Neuron (in vitro differentiated cells): ENCODE data around the gene CACNB1.

Source experiments
- H2AFZ ChIP-seq: one replicate; pipeline ENCODE4 v1.6.1; 2013; ENCODE audit warnings: low read depth, mild to moderate bottlenecking, inconsistent platforms, low read length, moderate library complexity
- H3K27me3 ChIP-seq: one replicate; pipeline ENCODE4 v1.6.1; 2013; ENCODE audit warnings: low read length; ENCODE audit not compliant: insufficient read depth
- H3K36me3 ChIP-seq: one replicate; pipeline ENCODE4 v1.6.1; 2013; ENCODE audit warnings: low read length; ENCODE audit not compliant: insufficient read depth
- H3K4me1 ChIP-seq: one replicate; pipeline ENCODE4 v1.6.1; 2013; ENCODE audit warnings: low read length; ENCODE audit not compliant: insufficient read depth
- H3K4me3 ChIP-seq: 2 replicates; pipeline ENCODE4 v1.5.1; 2013; ENCODE audit warnings: mild to moderate bottlenecking, low read length, moderate library complexity
- H3K9me3 ChIP-seq: one replicate; pipeline ENCODE4 v1.6.1; 2013; ENCODE audit warnings: low read length

Gene CACNB1

DNA sequence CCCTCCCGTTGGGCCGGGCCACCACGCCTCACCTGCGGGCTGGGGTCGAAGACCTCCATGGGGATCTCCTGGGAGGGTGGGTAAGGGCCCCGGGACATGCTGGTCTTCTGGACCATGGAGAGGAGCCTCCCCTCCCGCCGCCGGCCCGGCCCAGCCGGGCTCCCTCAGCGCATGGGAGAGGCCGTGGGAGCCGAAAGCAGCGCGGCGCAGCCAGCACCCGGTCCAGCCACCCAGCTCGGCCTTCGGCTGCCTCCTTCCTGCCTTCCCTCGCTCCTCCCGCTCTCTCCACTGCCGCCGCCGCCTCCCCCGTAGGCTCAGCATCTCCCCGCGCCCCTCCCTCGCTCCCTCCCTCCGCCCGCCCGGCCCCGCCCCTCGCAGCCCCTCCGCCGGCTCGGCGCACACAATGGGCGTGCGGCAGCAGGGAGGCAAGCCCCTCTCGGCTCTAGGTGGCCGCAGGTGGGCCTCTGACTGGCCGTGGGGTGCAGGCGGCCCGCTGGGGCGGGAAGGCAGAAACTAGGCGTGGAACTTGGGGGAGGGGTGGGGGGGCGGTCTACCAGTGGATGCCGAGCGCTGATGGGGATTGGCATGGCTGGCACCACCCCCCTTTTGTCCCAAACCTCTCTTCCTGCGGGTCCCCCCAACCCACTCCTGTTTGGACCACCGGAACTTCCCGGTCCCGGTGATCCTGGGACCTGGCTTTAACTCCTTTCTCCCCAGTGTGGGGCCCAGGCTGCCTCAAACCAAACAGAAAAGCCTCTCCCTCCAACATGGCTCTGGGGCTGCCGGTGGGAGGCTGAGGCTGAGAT is at the start of gene CACNB1:
Gene CACNB1, minus strand, starts transcription at position 290 of the 806 bp plus-strand sequence. Its CDS starts 174 bp downstream, at position 116.
- Histone ChIP-seq H3K9me3 (no peaks in the 10 kb centered on the region), H3K27me3 (no peaks in the 10 kb centered on the region), H3K4me1 (peaks cover 44% of the 10 kb centered on the region), H3K36me3 (peaks cover 18% of the 10 kb centered on the region), H2AFZ (peak within 1 kb of the TSS; percentile 31), H3K4me3 (peak within 1 kb of the TSS; percentile 71)

DNA sequence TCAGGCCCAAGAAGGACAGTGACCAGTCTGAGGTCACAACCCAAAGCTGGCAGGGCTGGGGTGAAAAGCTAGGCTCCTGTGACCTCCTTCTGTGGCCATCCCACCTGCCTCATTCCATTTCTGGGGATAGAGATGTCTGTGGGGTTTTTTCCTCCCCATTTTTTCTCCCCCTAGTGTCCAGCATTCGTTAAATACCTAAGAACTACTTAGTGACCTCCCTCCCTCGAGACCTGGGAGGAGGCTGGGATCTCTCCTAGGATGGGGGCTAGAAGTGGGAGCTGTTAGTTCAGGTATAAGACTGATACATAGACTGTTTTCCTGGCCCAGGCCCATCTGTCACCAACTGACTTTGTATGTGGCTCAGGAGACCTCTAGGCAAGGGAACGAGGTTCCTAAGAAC is 48.8 kb upstream of the CACNB1 start:
- H3K9me3 ChIP-seq: no peaks in the 10 kb centered on the region
- no peaks in the 10 kb centered on the region for H3K27me3 ChIP-seq
- H3K4me3 ChIP-seq: no peak overlapping the region
- no peak overlapping the region for H2AFZ ChIP-seq
- peaks cover 1% of the 10 kb centered on the region for H3K36me3 ChIP-seq
- no peaks in the 10 kb centered on the region for H3K4me1 ChIP-seq

DNA sequence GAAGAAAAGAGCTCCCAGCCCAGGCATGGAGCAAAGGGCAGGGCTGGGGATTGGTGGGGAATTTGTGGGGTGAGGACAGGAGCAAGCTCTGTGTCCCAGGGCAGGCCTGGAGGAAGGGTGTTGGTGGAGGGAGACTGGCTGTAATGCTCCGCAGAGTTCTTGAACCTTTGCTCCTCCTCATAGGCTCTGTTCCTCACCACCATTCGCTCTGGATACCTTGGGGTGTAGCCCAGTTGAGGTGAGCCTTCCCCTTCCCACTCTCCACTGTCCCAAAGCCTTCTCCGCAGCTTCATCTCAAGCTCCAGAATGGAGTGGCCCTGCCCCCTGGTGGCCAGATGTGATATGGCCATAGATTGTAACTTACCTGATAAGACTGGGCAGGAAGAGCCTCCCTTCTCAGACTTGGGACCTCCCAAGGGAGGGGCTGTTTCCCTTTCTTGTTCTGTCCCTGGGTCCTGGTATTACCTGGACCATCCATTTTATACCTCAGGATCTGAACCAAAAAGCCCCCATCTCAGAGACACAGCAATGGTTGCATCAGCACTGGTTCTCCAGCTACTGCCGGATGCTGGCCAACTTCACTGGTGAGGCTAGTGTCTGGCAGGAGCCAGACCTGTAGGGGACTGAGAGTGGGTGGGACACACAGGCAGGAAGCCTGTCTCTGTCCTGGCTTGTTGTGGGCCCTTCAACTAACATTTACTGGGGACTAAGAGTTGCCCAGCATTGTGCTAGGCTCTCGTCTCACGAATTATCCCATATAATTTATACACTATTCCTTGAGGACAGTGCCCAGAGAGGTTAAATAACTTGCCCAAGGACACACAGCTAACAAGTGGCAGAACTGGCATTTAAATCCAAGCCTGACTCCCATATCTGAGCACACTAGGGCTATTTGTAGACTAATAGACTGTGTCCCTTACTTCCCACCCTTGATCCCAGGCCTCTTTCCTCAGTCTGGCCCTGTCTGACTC is 47.4 kb upstream of the CACNB1 start:
- Histone ChIP-seq H3K4me1 (no peaks in the 10 kb centered on the region), H3K36me3 (no peaks in the 10 kb centered on the region), H3K27me3 (no peaks in the 10 kb centered on the region), H3K4me3 (no peak overlapping the region), H3K9me3 (no peaks in the 10 kb centered on the region), H2AFZ (no peak overlapping the region)

DNA sequence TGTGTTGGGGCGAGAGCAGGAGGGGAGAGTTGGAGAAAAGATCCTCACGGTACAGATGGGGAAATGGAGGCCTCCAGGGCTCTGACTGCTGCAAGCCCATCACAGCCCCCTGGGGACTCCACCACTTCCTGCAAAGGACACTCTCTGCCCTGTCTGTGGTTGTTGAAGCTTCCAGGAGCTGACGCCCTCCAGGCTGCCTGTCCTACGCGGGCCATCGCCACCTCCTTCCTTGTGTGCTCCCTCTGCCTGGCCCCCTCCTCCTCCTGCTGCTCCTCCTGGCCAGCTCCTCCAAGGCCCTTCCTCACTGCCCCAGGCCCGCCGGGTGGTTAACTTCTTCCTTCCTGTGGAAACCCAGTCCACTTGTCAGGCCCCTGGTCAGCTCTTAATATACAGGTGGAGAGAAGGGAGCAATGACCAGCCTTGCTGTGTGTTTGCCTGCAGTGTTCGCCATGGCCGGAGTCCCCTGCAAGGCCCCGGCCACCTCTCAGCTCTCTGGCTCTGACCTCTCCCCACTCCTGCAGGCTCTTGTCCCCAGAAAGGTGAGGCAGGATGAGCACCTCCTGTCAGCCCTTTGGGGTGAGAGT is 46.6 kb upstream of the CACNB1 start:
- no peak overlapping the region for H2AFZ ChIP-seq
- no peaks in the 10 kb centered on the region for H3K9me3 ChIP-seq
- no peaks in the 10 kb centered on the region for H3K4me1 ChIP-seq
- H3K27me3 ChIP-seq: no peaks in the 10 kb centered on the region
- H3K4me3 ChIP-seq: no peak overlapping the region
- H3K36me3 ChIP-seq: no peaks in the 10 kb centered on the region

DNA sequence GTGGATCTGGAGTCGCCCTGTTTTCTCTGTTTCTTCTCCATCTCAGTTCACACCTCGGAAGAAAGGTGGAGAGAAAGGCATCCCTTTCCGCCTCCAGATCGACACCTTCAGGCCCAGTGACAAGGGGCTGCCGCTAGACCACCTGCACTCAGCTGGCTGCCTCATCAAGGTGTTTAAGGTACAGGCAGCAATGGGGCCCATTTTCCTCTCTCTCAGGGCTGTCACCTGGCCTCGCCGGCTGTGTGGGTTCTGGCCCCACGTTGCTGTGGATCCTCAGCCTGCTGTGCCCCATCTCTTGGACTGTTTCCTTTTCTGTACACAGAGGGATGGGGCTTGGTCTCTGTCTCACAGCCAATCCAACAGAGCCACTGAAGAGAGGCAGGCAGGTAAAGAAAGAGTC is 45.7 kb upstream of the CACNB1 start:
- H2AFZ ChIP-seq: no peak overlapping the region
- no peaks in the 10 kb centered on the region for H3K4me1 ChIP-seq
- H3K4me3 ChIP-seq: no peak overlapping the region
- H3K9me3 ChIP-seq: no peaks in the 10 kb centered on the region
- H3K27me3 ChIP-seq: no peaks in the 10 kb centered on the region
- H3K36me3 ChIP-seq: no peaks in the 10 kb centered on the region

DNA sequence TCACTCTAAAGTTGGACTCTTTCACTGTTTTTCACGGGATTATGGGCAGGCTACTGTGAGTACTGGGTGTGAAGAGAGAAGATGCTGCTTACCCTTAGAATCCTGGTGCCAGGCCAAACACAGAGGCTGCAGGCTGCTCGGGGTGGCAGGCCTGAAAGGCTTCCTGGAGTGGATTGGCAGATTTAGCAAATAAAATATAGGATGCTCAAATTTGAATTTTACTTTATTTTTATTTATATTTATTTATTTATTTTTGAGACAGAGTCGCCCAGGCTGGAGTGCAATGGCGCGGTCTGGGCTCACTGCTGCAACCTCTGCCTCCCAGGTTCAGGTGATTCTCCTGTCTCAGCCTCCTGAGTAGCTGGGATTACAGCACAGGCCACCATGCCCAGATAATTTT is 43.2 kb upstream of the CACNB1 start:
- H3K27me3 ChIP-seq: peaks cover 5% of the 10 kb centered on the region
- H2AFZ ChIP-seq: no peak overlapping the region
- no peaks in the 10 kb centered on the region for H3K9me3 ChIP-seq

DNA sequence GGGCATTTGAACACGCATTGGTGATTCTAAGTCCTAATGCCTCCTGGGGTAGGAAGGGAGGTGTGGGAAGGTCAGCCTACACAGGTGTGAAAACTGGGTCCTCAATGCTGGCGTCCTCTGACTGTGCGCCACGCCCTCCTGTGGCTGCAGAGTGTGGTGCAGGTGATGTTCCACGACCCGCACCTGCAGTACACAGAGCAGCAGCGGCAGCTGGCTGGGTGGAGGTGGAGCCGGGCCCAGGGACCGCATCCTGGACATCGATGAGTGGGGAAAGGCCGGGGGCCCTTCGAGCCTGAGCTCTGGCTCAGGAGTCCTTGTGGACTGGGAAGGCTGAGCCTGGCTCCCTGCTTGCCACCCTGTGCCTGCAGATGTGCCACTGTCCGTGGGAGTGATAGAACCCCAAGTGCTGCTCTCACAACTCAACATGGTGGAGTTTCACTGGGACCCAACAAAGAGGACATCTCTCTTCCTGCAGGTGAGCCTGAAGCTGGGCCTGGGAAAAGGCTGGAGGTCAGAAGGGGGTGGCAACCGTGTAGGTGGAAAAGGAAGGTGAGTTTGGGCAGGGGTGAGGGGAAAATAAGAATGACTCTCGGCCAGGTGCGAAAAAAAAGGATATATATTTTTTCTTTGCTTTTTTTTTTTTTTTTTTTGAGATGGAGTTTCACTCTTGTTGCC is 42.3 kb upstream of the CACNB1 start:
- peaks cover 5% of the 10 kb centered on the region for H3K27me3 ChIP-seq
- no peaks in the 10 kb centered on the region for H3K36me3 ChIP-seq
- H2AFZ ChIP-seq: no peak overlapping the region
- H3K4me3 ChIP-seq: no peak overlapping the region
- H3K9me3 ChIP-seq: no peaks in the 10 kb centered on the region
- no peaks in the 10 kb centered on the region for H3K4me1 ChIP-seq

More for the DNA sequence above, 43.2 kb upstream of the CACNB1 start:
- Histone ChIP-seq H3K4me1 (no peaks in the 10 kb centered on the region), H3K36me3 (no peaks in the 10 kb centered on the region), H3K4me3 (no peak overlapping the region)

DNA sequence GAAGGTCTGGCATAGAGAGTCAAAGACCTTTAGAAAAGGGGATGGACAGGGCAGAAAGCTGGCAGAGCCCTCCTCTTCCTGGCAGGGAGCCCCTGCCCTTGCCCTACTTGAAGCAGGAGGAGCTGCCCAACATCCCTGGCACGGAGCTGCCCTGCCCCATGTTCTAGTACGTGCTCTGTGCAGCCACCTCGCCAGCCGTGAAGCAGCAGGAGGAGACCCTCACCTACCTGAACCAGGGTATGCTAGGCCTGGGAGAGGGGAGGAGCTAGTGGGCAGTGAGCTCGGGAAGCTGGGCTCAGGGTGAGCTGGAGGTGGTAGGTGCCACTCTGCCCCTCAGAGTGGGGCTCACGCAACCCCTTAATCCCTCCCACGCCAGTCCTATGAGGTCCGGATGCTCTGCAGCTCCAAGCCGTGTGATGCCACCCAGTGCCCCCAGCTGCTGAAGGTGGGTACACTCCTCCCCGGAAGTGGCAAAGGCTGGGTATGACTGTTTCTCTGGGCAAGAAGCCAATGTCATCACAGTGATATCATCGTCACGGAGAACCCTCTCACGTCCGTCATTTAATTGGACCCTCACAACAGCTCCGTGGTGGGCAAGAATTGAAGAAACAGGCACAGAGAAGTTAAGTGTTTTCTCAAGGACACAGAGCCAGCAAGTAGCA is 41.0 kb upstream of the CACNB1 start:
- Histone ChIP-seq H3K36me3 (no peaks in the 10 kb centered on the region), H3K4me1 (no peaks in the 10 kb centered on the region), H3K4me3 (no peak overlapping the region), H3K27me3 (peaks cover 5% of the 10 kb centered on the region), H2AFZ (no peak overlapping the region), H3K9me3 (no peaks in the 10 kb centered on the region)

DNA sequence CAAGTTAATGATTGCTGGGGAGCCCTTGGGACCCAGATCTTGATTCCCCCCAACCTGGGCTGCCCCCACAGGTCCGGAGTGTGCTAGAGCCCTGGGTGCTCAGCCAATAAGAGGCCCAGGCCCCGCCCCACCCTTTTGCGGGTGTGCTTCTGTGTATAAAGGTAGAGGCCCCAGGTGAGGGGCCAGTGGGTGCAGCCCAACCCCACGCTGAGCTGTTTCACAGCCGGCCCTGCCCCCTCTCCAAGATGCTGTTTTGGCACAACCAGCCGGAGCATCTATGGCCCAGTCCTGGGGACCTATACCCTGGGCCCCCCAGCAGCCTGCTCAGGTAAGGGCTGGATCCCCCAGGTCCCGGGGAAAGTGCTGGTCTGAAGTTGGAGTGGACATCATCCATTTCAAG is 40.1 kb upstream of the CACNB1 start:
- Histone ChIP-seq H2AFZ (no peak overlapping the region), H3K4me1 (no peaks in the 10 kb centered on the region), H3K27me3 (peaks cover 5% of the 10 kb centered on the region), H3K4me3 (no peak overlapping the region), H3K36me3 (no peaks in the 10 kb centered on the region), H3K9me3 (no peaks in the 10 kb centered on the region)

DNA sequence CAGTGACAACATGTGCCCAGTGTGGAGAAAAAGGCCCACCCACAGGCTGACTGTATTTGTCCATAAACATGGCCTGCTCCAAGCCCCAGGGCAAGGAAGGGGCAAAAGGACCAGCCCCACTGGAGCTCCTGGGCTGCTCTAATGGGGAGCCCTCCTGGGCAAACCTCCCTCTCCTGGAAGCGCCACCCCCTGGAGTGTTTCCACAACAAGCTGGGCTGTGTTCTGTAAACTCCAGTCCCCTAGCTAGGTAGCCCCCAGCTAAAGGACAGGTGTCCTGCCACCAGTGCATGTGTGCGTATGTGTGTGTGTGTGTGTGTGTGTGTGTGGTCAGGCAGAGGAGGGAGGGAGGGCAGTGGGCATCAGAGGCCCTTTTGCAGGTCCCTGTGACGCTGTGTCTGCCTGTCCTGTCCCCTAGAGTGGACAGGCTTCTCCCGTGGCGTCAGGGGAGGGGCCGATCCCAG is 39.5 kb upstream of the CACNB1 start:
- Histone ChIP-seq H2AFZ (no peak overlapping the region), H3K27me3 (peaks cover 5% of the 10 kb centered on the region), H3K4me3 (no peak overlapping the region), H3K36me3 (no peaks in the 10 kb centered on the region), H3K9me3 (no peaks in the 10 kb centered on the region), H3K4me1 (peaks cover 2% of the 10 kb centered on the region)

DNA sequence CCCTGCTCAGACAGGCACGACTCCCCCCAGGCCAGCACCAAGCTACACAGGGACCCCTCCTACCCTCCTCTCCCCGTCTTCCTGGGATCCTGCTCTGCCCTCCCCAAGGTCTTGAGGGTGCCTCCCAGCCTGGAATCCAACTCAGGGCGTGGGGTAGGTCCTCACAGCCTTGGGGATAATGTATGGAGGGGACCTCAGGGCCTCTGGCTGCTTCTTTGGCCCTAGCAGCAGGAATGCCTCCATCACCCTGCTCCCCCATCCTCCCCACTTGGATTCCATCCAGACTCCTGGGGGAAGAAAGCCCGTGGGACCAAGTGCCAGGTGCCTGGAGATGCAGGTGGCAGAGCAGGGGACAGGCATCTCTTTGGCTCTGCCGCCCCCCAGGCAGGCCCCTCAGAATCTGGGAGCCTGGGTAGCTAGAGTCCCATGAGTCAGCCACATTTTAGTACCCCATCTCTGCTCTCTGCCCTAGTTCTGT is 39.0 kb upstream of the CACNB1 start:
- H3K9me3 ChIP-seq: no peaks in the 10 kb centered on the region
- H2AFZ ChIP-seq: no peak overlapping the region
- H3K27me3 ChIP-seq: peaks cover 5% of the 10 kb centered on the region
- H3K4me1 ChIP-seq: peaks cover 7% of the 10 kb centered on the region
- H3K36me3 ChIP-seq: no peaks in the 10 kb centered on the region
- H3K4me3 ChIP-seq: no peak overlapping the region
